Body of pancreas (tissue), 4 donors: ENCODE data around the gene FLT3. TPM values are rescaled to one million over a fixed set of nuclear protein-coding genes. Genes with fewer than 3 reads are reported as not detected.

Experiments
- ATAC-seq: fragments of 150-250 bp; one replicate; pipeline ENCODE4 v1.9.1; 2016
- DNase-seq, 4 donors: peaks; one replicate each; pipeline ENCODE4 v3.0.0-alpha.2; 2019
- H3K27ac ChIP-seq, 4 donors: fragments of 200-600 bp; sonication (generic); 1 replicate in 3 of 4; 2 replicates in 1 of 4; pipeline versions ENCODE4 v1.5.1 to v1.6.1; 2016 to 2019; ENCODE audit warnings: mild to moderate bottlenecking in 1 of 4, mixed read lengths in 1 of 4, moderate library complexity in 1 of 4
- H3K27me3 ChIP-seq, 2 donors: fragments of 200-600 bp; sonication (generic); one replicate each; pipeline ENCODE4 v1.6.0; 2016; ENCODE audit warnings: mild to moderate bottlenecking in 1 of 2
- H3K36me3 ChIP-seq, 2 donors: fragments of 200-600 bp; sonication (generic); replicated peaks in 1 of 2; 2 replicates each; pipeline ENCODE4 v1.5.1; 2016; ENCODE audit warnings: low read depth in 2 of 2; ENCODE audit not compliant: insufficient read depth in 1 of 2
- H3K4me1 ChIP-seq: fragments of 200-600 bp; sonication (generic); one replicate; pipeline ENCODE4 v1.6.0; 2016
- H3K4me3 ChIP-seq, 2 donors: fragments of 200-600 bp; sonication (generic); 1 replicate in 1 of 2; 2 replicates in 1 of 2; pipeline ENCODE4 v1.5.1; 2016 to 2019
- H3K9me3 ChIP-seq, 3 donors: fragments of 200-600 bp; sonication (generic); 1 replicate in 2 of 3; 2 replicates in 1 of 3; pipeline ENCODE4 v1.5.1; 2016
- POLR2A ChIP-seq, 3 donors: fragments of 450-650 bp; IDR thresholded peaks; one replicate each; pipeline ENCODE4 v1.6.1; 2016; ENCODE audit warnings: antibody characterized with exemption in 3 of 3, mild to moderate bottlenecking in 2 of 3
- WGBS, 2 donors: methylation state at CpG; one replicate each; pipeline ENCODE4 v1.1.5; 2017; 5-methylcytosine and 5-hydroxymethylcytosine counted together
- intact Hi-C: fragments of 100-400 bp; cut with DNase I; formaldehyde crosslinking; loops from one replicate; pipeline ENCODE4 v1.15.1; 2023
- total RNA-seq, 2 donors: library from RNA; depleted of rRNA; stranded (reverse); fragments of >200 nt; gene quantifications; one replicate each; pipeline ENCODE4 v1.1.0, GENCODE V29; 2016
- TF ChIP-seq, protein P1 (sequence below), 7 experiments: fragments of 450-650 bp in 4 of 7; fragments of 200-600 bp in 3 of 7; sonication (generic) in 3 of 7; IDR thresholded peaks; one replicate each; pipeline ENCODE4 v1.5.1; 2016 to 2019; ENCODE audit warnings: antibody characterized with exemption in 7 of 7

FLT3 gene
- total RNA-seq, 2 donors from 2014 or later: 2.0 to 4.2 TPM

DNA sequence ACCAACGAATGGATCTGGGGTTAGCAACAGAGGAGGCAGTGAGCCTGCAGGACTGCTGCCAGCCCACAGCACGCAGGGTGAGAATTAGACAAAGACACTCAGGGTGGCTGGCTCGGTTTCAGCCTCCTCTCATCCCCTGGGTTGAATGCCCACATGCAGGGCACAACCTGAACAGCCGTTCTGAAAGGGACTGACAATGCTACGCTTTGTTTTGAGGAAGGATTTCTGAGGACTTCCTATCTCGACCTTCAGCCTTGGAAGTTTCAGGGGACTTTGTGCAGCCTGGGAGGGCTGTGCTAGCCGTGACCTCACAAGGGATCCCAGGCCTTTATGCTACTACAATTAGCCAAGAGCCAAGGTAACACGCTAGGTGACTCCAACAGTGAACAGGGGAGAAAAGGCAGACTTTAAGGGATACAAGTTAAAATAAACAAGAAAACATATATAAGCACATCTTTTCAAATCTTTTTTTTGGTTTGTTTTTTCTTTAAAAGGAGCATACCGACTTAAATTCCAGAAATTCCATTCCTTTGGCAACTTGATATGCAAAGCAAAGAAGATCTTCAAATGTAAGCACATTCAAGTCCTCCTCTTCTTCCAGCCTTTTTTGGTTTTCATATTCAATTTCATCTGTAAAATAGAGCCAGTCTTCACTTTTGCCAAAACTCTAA, 77.4 kb downstream of the FLT3 start:
- TF ChIP-seq POLR2A (IDR thresholded peaks at IDR 0.05): no peak
- TF ChIP-seq, protein P1, sequence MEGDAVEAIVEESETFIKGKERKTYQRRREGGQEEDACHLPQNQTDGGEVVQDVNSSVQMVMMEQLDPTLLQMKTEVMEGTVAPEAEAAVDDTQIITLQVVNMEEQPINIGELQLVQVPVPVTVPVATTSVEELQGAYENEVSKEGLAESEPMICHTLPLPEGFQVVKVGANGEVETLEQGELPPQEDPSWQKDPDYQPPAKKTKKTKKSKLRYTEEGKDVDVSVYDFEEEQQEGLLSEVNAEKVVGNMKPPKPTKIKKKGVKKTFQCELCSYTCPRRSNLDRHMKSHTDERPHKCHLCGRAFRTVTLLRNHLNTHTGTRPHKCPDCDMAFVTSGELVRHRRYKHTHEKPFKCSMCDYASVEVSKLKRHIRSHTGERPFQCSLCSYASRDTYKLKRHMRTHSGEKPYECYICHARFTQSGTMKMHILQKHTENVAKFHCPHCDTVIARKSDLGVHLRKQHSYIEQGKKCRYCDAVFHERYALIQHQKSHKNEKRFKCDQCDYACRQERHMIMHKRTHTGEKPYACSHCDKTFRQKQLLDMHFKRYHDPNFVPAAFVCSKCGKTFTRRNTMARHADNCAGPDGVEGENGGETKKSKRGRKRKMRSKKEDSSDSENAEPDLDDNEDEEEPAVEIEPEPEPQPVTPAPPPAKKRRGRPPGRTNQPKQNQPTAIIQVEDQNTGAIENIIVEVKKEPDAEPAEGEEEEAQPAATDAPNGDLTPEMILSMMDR (IDR thresholded peaks at IDR 0.05): no peak
- H3K4me3 ChIP-seq: no peak overlapping the region
- H3K27ac ChIP-seq: peak overlapping the region in 3 of 4 donors; percentile 0 to 67 (median 58)
- peak; percentile 85 for ATAC-seq
- no peaks in the 10 kb centered on the region for H3K27me3 ChIP-seq
- peaks cover 8% of the 10 kb centered on the region for H3K4me1 ChIP-seq
- no peaks in the 10 kb centered on the region for H3K36me3 ChIP-seq
- intact Hi-C loops: no loop called here
- DNase-seq: peak; percentile 17 to 25 (median 22)
- WGBS, 2 donors: 36 to 38% methylated on average over 8 to 9 of the region's 9 CpGs
- H3K9me3 ChIP-seq: no peaks in the 10 kb centered on the region

- intact Hi-C loops: no loop called here
- no peak for TF ChIP-seq POLR2A (IDR thresholded peaks at IDR 0.05)
- TF ChIP-seq, protein P1 (IDR thresholded peaks at IDR 0.05): no peak
- 52 to 62% methylated on average over 3 of the region's 3 CpGs for WGBS, 2 donors
- Histone ChIP-seq H3K9me3 (no peaks in the 10 kb centered on the region), H3K27me3 (no peaks in the 10 kb centered on the region), H3K4me3 (no peak overlapping the region), H3K36me3 (no peaks in the 10 kb centered on the region), H3K27ac (no peak overlapping the region), H3K4me1 (no peaks in the 10 kb centered on the region)
- DNase-seq: no peak
- no peak for ATAC-seq
These were observed 86.1 kb downstream of the FLT3 start for GRCh38 chr13:28014301-28014700.

DNA sequence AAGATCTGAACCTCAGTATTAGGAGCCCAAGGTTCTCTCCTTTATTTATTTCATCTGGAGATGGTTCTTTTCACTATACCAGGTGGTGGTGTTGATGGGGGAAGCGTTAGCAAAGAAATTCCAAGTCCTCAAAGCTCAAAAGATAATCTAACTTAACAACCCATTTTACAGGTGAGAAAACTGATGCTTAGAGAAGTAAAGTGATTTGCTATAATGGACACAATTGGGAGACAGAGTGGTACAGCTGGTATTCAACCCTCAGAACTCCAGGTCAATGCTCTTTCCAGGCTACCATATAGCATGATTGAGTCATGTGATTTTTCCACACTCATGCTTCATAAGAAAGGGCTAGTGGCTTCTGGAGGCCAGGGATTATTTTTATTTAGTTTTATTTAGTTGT, 86.9 kb downstream of the FLT3 start:
- intact Hi-C loops: no loop called here
- no peak for TF ChIP-seq POLR2A (IDR thresholded peaks at IDR 0.05)
- TF ChIP-seq, protein P1 (IDR thresholded peaks at IDR 0.05): no peak
- Histone ChIP-seq H3K4me1 (no peaks in the 10 kb centered on the region), H3K27me3 (no peaks in the 10 kb centered on the region), H3K36me3 (no peaks in the 10 kb centered on the region), H3K27ac (no peak overlapping the region), H3K4me3 (no peak overlapping the region), H3K9me3 (no peaks in the 10 kb centered on the region)
- 62 to 84% methylated on average over 1 of the region's 1 CpG for WGBS, 2 donors
- DNase-seq (no peak), ATAC-seq (no peak)

GRCh38 chr13:28012896-28013295, 87.5 kb downstream of the FLT3 start:
- TF ChIP-seq, protein P1 (IDR thresholded peaks at IDR 0.05): no peak
- TF ChIP-seq POLR2A (IDR thresholded peaks at IDR 0.05): no peak
- DNase-seq (no peak), ATAC-seq (no peak)
- intact Hi-C loops: no loop called here
- H3K36me3 ChIP-seq: no peaks in the 10 kb centered on the region
- no peaks in the 10 kb centered on the region for H3K4me1 ChIP-seq
- no peaks in the 10 kb centered on the region for H3K9me3 ChIP-seq
- H3K27me3 ChIP-seq: no peaks in the 10 kb centered on the region
- H3K27ac ChIP-seq: no peak overlapping the region
- no peak overlapping the region for H3K4me3 ChIP-seq

- Histone ChIP-seq H3K4me1 (no peaks in the 10 kb centered on the region), H3K27me3 (no peaks in the 10 kb centered on the region), H3K4me3 (no peak overlapping the region), H3K9me3 (no peaks in the 10 kb centered on the region), H3K36me3 (no peaks in the 10 kb centered on the region), H3K27ac (no peak overlapping the region)
- WGBS, 2 donors: 63 to 82% methylated on average over 4 of the region's 4 CpGs
- intact Hi-C loops: no loop called here
- ATAC-seq (no peak), DNase-seq (no peak)
- TF ChIP-seq, protein P1 (IDR thresholded peaks at IDR 0.05): no peak
- no peak for TF ChIP-seq POLR2A (IDR thresholded peaks at IDR 0.05)
These were observed 88.0 kb downstream of the FLT3 start for GRCh38 chr13:28012383-28012782.
